ENCODE measurements around the gene MORN5.
"Not testable (repeated sequence)": the region's sequence is repeated elsewhere in the genome, so short reads cannot be mapped to it uniquely, and the experiment has no call there.

MORN5 gene

DNA sequence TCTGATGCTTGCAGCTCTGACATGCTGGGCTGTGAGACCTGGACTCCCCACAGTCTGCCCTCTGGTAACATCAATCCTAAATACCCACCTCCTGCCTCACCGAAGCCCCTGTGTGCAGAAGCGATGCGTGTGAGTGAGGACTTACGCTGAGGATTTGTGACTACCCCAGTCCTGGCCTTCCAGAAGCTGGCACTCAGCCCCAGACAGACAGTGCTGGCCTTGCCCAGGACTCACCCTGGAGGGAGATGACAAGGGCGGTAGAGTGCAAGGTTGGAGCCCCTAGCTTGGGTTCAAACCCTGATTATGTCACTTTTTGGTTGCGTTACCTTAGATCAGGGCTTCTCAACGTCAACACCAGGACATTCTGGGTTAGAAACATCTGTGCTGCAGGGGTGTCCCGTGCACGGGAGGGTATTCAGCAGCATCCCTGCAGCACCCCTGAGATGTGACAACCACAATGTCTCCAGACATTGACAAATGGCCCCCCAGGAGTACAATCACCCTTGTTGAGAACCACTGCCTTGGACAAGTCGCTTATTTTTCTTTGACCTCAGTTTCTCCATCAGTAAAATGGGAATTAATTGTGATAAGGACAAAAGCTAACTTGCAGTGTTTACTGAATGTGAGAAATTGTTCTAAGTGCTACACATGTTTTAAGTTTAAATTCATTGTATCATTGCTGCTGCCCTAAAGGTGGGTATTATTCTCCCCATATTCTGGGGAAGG lies 43.1 kb upstream of the MORN5 start:
- Histone ChIP-seq H2AFZ (ENCODE audit: low read depth) (no peak overlapping the region), H3K4me2 (no peak overlapping the region), H3K79me2 (ENCODE audit: insufficient read depth, low read depth) (no peaks in the 10 kb centered on the region), H3K4me3 (IDR thresholded peaks at IDR 0.05; ENCODE audit: insufficient read depth, low read depth, low read length) (no peak overlapping the region), H3K27ac (no peak overlapping the region), H3K9ac (no peak overlapping the region), H3K4me1 (ENCODE audit: low read depth, poor library complexity, severe bottlenecking) (no peaks in the 10 kb centered on the region), H3K36me3 (ENCODE audit: insufficient read depth) (no peaks in the 10 kb centered on the region), H3K27me3 (ENCODE audit: insufficient read depth, low read depth) (peaks cover 8% of the 10 kb centered on the region; the same call in 1 of the 2 replicates), H4K20me1 (ENCODE audit: insufficient read depth) (no peaks in the 10 kb centered on the region)
- TF ChIP-seq CTCF (conservative IDR thresholded peaks at IDR 0.05; ENCODE audit: low read depth, low read length), result no peak

GRCh38 chr9:122117241-122117640 lies 42.5 kb upstream of the MORN5 start:
- not testable (repeated sequence) for H3K9ac ChIP-seq; H3K4me3 ChIP-seq (IDR thresholded peaks at IDR 0.05; ENCODE audit: insufficient read depth, low read depth, low read length); H3K27me3 ChIP-seq (ENCODE audit: insufficient read depth, low read depth); H3K27ac ChIP-seq; H2AFZ ChIP-seq (ENCODE audit: low read depth); H4K20me1 ChIP-seq (ENCODE audit: insufficient read depth); H3K4me2 ChIP-seq; H3K4me1 ChIP-seq (ENCODE audit: low read depth, poor library complexity, severe bottlenecking); H3K79me2 ChIP-seq (ENCODE audit: insufficient read depth, low read depth); H3K36me3 ChIP-seq (ENCODE audit: insufficient read depth)

- TF ChIP-seq CTCF (conservative IDR thresholded peaks at IDR 0.05; ENCODE audit: low read depth, low read length), result no peak
- Histone ChIP-seq H3K4me1 (ENCODE audit: low read depth, poor library complexity, severe bottlenecking) (no peaks in the 10 kb centered on the region), H3K27me3 (ENCODE audit: insufficient read depth, low read depth) (peaks cover 3% of the 10 kb centered on the region; the same call in 1 of the 2 replicates), H3K36me3 (ENCODE audit: insufficient read depth) (no peaks in the 10 kb centered on the region), H3K27ac (no peak overlapping the region), H3K4me3 (IDR thresholded peaks at IDR 0.05; ENCODE audit: insufficient read depth, low read depth, low read length) (no peak overlapping the region), H2AFZ (ENCODE audit: low read depth) (no peak overlapping the region), H4K20me1 (ENCODE audit: insufficient read depth) (no peaks in the 10 kb centered on the region), H3K4me2 (no peak overlapping the region), H3K9ac (no peak overlapping the region), H3K79me2 (ENCODE audit: insufficient read depth, low read depth) (no peaks in the 10 kb centered on the region)
Observed at GRCh38 chr9:122118343-122119165, 41.2 kb upstream of the MORN5 start.

- no peaks in the 10 kb centered on the region for H3K79me2 ChIP-seq (ENCODE audit: insufficient read depth, low read depth)
- H3K9ac ChIP-seq, result no peak overlapping the region
- TF ChIP-seq CTCF (conservative IDR thresholded peaks at IDR 0.05; ENCODE audit: low read depth, low read length), result no peak
- H3K27ac ChIP-seq, result no peak overlapping the region
- H3K36me3 ChIP-seq (ENCODE audit: insufficient read depth), result no peaks in the 10 kb centered on the region
- peaks cover 3% of the 10 kb centered on the region; the same call in 1 of the 2 replicates for H3K27me3 ChIP-seq (ENCODE audit: insufficient read depth, low read depth)
- H2AFZ ChIP-seq (ENCODE audit: low read depth), result no peak overlapping the region
- no peak overlapping the region for H3K4me2 ChIP-seq
- no peaks in the 10 kb centered on the region for H4K20me1 ChIP-seq (ENCODE audit: insufficient read depth)
- no peaks in the 10 kb centered on the region for H3K4me1 ChIP-seq (ENCODE audit: low read depth, poor library complexity, severe bottlenecking)
- no peak overlapping the region for H3K4me3 ChIP-seq (IDR thresholded peaks at IDR 0.05; ENCODE audit: insufficient read depth, low read depth, low read length)
Observed at GRCh38 chr9:122119166-122119521, 40.6 kb upstream of the MORN5 start.

DNA sequence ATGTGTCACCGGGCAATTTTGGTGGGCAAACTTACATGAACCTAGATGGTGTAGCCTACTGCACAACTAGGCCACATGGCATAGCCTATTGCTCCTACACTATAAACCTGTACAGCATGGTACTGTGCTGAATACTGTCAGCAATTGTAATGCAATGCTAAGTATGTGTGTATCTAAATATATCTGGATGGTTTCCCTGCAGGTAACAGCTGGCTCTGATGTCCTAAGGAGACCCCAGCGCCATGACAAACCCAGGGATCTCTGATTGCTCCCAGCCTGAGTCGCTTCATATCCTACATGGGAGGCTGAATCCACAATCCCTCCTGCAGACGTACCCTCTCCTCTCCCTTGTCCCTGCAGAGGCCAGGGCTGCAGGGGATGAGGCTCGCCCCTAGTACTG lies 40.0 kb upstream of the MORN5 start:
- Histone ChIP-seq H3K27me3 (ENCODE audit: insufficient read depth, low read depth) (no peaks in the 10 kb centered on the region; the same call in 1 of the 2 replicates), H4K20me1 (ENCODE audit: insufficient read depth) (no peaks in the 10 kb centered on the region), H3K27ac (no peak overlapping the region), H3K4me1 (ENCODE audit: low read depth, poor library complexity, severe bottlenecking) (no peaks in the 10 kb centered on the region), H2AFZ (ENCODE audit: low read depth) (no peak overlapping the region), H3K9ac (no peak overlapping the region), H3K79me2 (ENCODE audit: insufficient read depth, low read depth) (no peaks in the 10 kb centered on the region), H3K36me3 (ENCODE audit: insufficient read depth) (no peaks in the 10 kb centered on the region), H3K4me3 (IDR thresholded peaks at IDR 0.05; ENCODE audit: insufficient read depth, low read depth, low read length) (no peak overlapping the region), H3K4me2 (no peak overlapping the region)
- no peak for TF ChIP-seq CTCF (conservative IDR thresholded peaks at IDR 0.05; ENCODE audit: low read depth, low read length)

Measured in KMS-11 (cell line).